ENCODE data around the gene SOBP.
"Not testable (repeated sequence)": the region's sequence is repeated elsewhere in the genome, so short reads cannot be mapped to it uniquely, and the experiment has no call there.

The SOBP gene

GRCh38 chr6:107495971-107496370 is 6.1 kb downstream of the SOBP start:
- Mint-ChIP-seq H3K4me1 (peaks cover 5% of the 10 kb centered on the region), H3K9me3 (no peaks in the 10 kb centered on the region), H3K27ac (no peak overlapping the region), H3K36me3 (ENCODE audit: low read depth) (no peaks in the 10 kb centered on the region), H3K27me3 (peaks cover 21% of the 10 kb centered on the region), H3K4me3 (no peak overlapping the region)
- DNase-seq (no peak), ATAC-seq (no peak)

GRCh38 chr6:107496892-107497684 is 7.2 kb downstream of the SOBP start:
- H3K4me1 Mint-ChIP-seq, result no peaks in the 10 kb centered on the region
- ATAC-seq (no peak), DNase-seq (no peak)
- H3K27me3 Mint-ChIP-seq, result peaks cover 19% of the 10 kb centered on the region
- H3K36me3 Mint-ChIP-seq (ENCODE audit: low read depth), result no peaks in the 10 kb centered on the region
- H3K9me3 Mint-ChIP-seq, result no peaks in the 10 kb centered on the region
- no peak overlapping the region for H3K4me3 Mint-ChIP-seq
- no peak overlapping the region for H3K27ac Mint-ChIP-seq

DNA sequence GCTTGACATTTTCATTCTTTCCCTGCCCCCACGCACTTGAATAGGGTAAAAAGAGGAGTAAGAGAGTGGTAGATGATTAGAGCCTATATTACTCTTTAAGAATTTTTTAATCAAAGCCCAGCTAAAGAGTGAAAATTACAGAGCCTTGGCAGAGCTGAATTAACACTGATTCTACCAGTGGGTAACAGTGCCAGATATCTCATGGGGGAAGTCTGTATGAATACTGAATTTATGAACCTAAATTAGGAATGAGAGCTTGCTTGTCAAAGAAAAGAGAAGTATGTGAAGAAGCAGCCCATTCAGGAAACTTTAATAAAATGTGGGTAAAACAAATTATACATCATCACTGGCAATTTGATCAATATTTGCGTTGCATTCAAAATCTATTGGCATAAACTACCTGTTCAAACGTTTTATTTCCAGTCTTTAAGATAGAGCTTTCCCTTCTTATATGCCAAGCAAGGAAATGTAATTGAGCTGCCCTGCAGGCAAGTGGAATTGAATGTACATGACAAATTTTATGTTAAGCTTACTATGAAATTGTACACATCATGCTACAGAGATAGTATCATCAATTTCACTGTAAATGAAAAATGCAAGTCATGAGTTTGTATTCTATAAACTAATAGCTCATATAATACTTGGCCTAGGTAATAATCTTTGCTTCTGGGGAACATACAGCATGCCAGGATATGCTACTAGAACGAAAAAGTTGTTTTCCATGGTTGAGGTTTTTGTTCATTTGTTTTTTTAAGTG is 14.5 kb downstream of the SOBP start:
- Mint-ChIP-seq H3K4me3 (no peak overlapping the region), H3K27ac (no peak overlapping the region), H3K9me3 (no peaks in the 10 kb centered on the region), H3K36me3 (ENCODE audit: low read depth) (no peaks in the 10 kb centered on the region), H3K27me3 (peaks cover 13% of the 10 kb centered on the region), H3K4me1 (no peaks in the 10 kb centered on the region)
- no peak for ATAC-seq
- DNase-seq, result no peak

DNA sequence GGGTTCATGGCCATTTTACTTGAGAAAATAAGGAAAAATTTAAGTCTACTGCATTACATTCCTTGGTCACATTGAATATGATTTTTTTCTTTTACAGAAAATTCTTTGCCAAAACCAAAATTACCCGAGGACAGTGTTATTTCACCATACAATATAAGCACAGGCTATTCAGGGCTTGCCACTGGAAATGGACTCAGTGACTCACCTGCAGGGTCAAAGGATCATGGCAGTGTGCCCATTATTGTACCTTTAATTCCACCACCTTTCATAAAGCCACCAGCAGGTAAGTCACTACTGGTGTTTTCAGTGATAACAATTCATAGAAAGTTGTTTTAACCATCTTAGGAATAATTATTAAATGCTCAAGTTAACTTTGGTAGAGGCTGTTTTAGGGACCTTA is 16.2 kb downstream of the SOBP start:
- Mint-ChIP-seq H3K36me3 (ENCODE audit: low read depth) (no peaks in the 10 kb centered on the region), H3K4me3 (no peak overlapping the region), H3K9me3 (no peaks in the 10 kb centered on the region), H3K4me1 (no peaks in the 10 kb centered on the region), H3K27ac (no peak overlapping the region), H3K27me3 (peaks cover 13% of the 10 kb centered on the region)
- DNase-seq, result no peak
- no peak for ATAC-seq

DNA sequence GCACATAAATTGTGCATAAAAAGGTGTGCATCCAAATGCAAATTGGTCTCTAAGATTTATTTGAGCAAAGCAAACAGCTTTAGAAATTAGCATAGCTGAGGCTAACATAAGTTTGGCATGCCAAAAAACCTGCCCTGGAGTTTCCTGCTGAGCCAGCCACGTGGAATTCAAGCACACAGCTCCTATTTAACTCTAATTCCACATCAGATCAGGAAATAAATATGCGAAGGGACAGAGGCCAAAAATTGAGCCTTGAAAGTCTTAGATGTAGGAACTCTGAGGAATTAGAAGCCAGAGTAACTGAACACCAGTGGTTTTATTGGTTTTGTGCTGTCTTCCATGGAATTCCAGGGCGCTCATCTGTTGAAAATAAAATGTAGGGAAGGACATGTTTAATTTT is 19.6 kb downstream of the SOBP start:
- H3K9me3 Mint-ChIP-seq, result no peaks in the 10 kb centered on the region
- DNase-seq (no peak), ATAC-seq (no peak)
- no peak overlapping the region for H3K27ac Mint-ChIP-seq
- no peaks in the 10 kb centered on the region for H3K4me1 Mint-ChIP-seq
- H3K4me3 Mint-ChIP-seq, result no peak overlapping the region
- H3K27me3 Mint-ChIP-seq, result no peaks in the 10 kb centered on the region
- H3K36me3 Mint-ChIP-seq (ENCODE audit: low read depth), result no peaks in the 10 kb centered on the region

DNA sequence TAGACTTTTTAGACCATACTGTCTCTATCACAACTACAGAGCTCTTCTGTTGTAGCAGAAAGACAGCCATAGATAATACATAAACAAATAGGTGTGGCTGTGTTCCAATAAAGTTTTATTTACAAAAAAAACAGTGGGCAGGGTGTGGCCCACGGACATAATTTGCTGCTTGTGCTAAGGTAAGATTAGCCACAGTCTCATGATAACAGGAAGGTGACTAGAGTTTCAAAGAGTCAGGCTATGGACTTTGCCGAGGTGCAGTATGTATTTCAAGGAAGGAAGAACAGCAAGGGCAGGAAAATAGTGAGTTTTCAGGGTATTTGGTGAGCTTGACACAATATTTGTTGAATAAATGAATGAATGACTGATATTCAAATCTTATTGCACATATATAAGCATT is 20.2 kb downstream of the SOBP start:
- Mint-ChIP-seq H3K27me3 (no peaks in the 10 kb centered on the region), H3K36me3 (ENCODE audit: low read depth) (peaks cover 2% of the 10 kb centered on the region), H3K9me3 (no peaks in the 10 kb centered on the region), H3K4me3 (no peak overlapping the region), H3K4me1 (no peaks in the 10 kb centered on the region), H3K27ac (no peak overlapping the region)
- ATAC-seq (no peak), DNase-seq (no peak)

DNA sequence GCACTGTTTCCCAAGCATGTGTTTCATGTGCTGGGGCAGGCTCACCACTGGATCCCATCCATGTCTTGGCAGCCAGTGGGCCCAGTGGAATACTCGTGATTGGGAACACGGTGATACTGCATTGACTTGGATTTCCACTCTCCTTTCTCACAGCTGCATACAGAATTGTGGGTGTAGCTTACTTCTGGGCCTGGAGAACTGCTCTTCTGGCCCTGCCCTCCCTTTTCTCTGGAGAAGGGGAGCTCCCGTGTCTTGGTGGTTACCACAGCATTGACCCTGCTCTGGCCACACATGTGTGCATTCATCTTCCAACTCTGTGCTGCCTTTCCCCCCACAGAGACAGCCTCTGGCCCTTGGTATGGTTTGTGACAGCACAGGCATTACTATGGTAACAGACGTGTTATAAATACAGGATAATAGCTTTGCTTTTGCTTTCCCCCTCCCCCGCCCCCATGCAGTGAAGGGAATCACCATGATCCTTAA is 21.6 kb downstream of the SOBP start:
- H3K9me3 Mint-ChIP-seq, result peaks cover 12% of the 10 kb centered on the region
- H3K36me3 Mint-ChIP-seq (ENCODE audit: low read depth), result peaks cover 8% of the 10 kb centered on the region
- H3K27ac Mint-ChIP-seq, result no peak overlapping the region
- H3K27me3 Mint-ChIP-seq, result no peaks in the 10 kb centered on the region
- H3K4me3 Mint-ChIP-seq, result no peak overlapping the region
- no peak for DNase-seq
- ATAC-seq, result no peak
- H3K4me1 Mint-ChIP-seq, result no peaks in the 10 kb centered on the region

- H3K4me1 Mint-ChIP-seq, result no peaks in the 10 kb centered on the region
- no peaks in the 10 kb centered on the region for H3K27me3 Mint-ChIP-seq
- H3K27ac Mint-ChIP-seq, result no peak overlapping the region
- no peak for ATAC-seq
- H3K9me3 Mint-ChIP-seq, result peaks cover 20% of the 10 kb centered on the region
- H3K4me3 Mint-ChIP-seq, result no peak overlapping the region
- no peak for DNase-seq
- peaks cover 9% of the 10 kb centered on the region for H3K36me3 Mint-ChIP-seq (ENCODE audit: low read depth)
These were observed 23.3 kb downstream of the SOBP start for GRCh38 chr6:107513214-107513613.

- Mint-ChIP-seq H3K27me3 (no peaks in the 10 kb centered on the region), H3K4me3 (no peak overlapping the region), H3K9me3 (peaks cover 20% of the 10 kb centered on the region), H3K27ac (no peak overlapping the region), H3K36me3 (ENCODE audit: low read depth) (peaks cover 9% of the 10 kb centered on the region), H3K4me1 (no peaks in the 10 kb centered on the region)
- no peak for DNase-seq
- no peak for ATAC-seq
These were observed 26.0 kb downstream of the SOBP start for GRCh38 chr6:107515955-107516354.

DNA sequence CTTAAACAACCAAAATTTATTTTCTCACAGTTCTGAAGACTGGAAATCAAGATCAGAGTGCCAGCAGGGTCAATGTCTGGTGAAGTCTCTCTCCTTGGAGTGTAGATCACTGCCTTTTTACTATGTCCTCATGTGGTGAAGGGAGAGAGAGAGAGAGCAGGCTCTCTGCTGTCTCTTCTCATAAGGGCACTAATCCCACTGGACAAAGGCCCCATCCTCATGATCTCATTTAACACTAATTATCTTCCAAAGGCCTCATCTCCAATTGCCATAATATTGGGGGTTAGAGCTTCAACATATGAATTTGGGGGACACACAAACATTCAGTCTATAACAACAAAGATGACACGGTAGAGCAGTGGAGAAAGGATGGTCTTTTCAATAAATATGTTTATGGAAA is 27.4 kb downstream of the SOBP start:
- H3K9me3 Mint-ChIP-seq, result peaks cover 20% of the 10 kb centered on the region
- no peak for DNase-seq
- H3K27ac Mint-ChIP-seq, result no peak overlapping the region
- no peaks in the 10 kb centered on the region for H3K27me3 Mint-ChIP-seq
- H3K4me3 Mint-ChIP-seq, result no peak overlapping the region
- no peak for ATAC-seq
- peaks cover 9% of the 10 kb centered on the region for H3K36me3 Mint-ChIP-seq (ENCODE audit: low read depth)
- no peaks in the 10 kb centered on the region for H3K4me1 Mint-ChIP-seq

DNA sequence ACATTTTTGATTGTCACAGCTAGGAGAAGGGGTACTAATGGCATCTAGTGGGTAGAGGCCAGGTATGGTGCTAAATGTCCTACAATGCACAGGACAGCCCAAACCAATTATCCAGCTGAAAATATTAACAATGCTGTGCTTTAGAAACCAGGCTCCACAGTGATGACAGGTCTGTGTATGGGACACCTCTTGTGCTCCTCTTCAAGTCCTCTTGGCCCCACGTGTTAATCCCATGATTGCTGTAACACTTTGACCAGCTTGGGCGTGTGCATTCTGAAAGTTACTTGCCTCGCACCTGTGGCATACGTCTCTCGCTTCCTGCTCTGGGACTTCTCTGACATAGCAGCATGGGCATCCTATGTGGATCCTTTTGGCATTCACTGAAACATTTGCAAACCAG is 29.3 kb downstream of the SOBP start:
- DNase-seq; ATAC-seq; H3K27me3 Mint-ChIP-seq; H3K36me3 Mint-ChIP-seq (ENCODE audit: low read depth); H3K27ac Mint-ChIP-seq; H3K4me3 Mint-ChIP-seq; H3K4me1 Mint-ChIP-seq: not testable (repeated sequence)
- H3K9me3 Mint-ChIP-seq, result peaks cover 20% of the 10 kb centered on the region

GRCh38 chr6:107520706-107521105 is 30.8 kb downstream of the SOBP start:
- H3K27me3 Mint-ChIP-seq; H3K27ac Mint-ChIP-seq; ATAC-seq; H3K4me3 Mint-ChIP-seq; DNase-seq; H3K36me3 Mint-ChIP-seq (ENCODE audit: low read depth); H3K4me1 Mint-ChIP-seq: not testable (repeated sequence)
- peaks cover 16% of the 10 kb centered on the region for H3K9me3 Mint-ChIP-seq

DNA sequence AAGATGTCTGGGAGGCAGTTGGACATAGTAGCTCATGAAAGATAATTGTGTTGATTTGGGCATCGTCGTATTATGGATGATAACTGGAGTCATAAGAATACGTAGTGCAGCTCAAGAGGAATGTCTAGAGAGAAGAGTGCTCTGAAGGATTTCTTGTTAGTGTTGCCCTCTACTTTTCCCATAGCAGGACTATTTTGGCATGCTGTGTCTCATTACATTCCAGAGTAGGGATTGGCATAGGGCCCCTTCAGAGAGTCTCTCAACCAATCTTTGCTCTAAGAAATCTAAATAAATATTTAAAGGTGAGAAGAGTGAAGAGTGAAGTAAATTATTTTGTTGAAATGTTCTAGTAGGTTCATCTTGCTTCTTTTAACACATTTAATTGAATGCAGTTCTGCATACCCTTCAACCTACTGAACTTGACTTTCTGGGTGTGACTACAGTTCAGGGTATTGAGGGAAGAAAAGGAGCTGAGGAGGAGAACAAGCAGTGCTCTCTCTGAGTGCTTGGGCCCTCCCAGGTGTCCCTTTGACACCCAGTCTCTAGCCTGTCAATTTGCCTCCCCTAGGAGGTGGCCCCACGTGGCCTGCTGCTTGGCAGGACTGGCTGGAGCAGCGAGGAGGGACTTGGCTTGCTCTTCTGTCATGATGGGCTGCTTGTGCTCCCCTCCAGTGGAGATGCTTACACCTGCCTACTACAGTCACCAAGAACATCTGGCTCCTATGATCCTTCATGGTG is 33.3 kb downstream of the SOBP start:
- no peak overlapping the region for H3K4me3 Mint-ChIP-seq
- peaks cover 2% of the 10 kb centered on the region for H3K27me3 Mint-ChIP-seq

GRCh38 chr6:107523794-107524193 is 33.9 kb downstream of the SOBP start:
- Mint-ChIP-seq H3K27ac (no peak overlapping the region), H3K27me3 (peaks cover 2% of the 10 kb centered on the region), H3K36me3 (ENCODE audit: low read depth) (no peaks in the 10 kb centered on the region), H3K4me3 (no peak overlapping the region), H3K9me3 (no peaks in the 10 kb centered on the region), H3K4me1 (no peaks in the 10 kb centered on the region)
- ATAC-seq, result no peak
- no peak for DNase-seq

More for the DNA sequence above, 33.3 kb downstream of the SOBP start:
- Mint-ChIP-seq H3K36me3 (ENCODE audit: low read depth) (no peaks in the 10 kb centered on the region), H3K9me3 (no peaks in the 10 kb centered on the region), H3K27ac (no peak overlapping the region), H3K4me1 (no peaks in the 10 kb centered on the region)
- ATAC-seq (no peak), DNase-seq (no peak)

GRCh38 chr6:107524626-107525025 is 34.7 kb downstream of the SOBP start:
- Mint-ChIP-seq H3K27ac (no peak overlapping the region), H3K4me1 (no peaks in the 10 kb centered on the region), H3K9me3 (no peaks in the 10 kb centered on the region), H3K4me3 (no peak overlapping the region), H3K27me3 (peaks cover 2% of the 10 kb centered on the region), H3K36me3 (ENCODE audit: low read depth) (no peaks in the 10 kb centered on the region)
- no peak for DNase-seq
- no peak for ATAC-seq

Measured in activated naive CD8-positive, alpha-beta T cell treated with anti-CD3 and anti-CD28 coated beads, Interleukin-2, amount 50 U/mL, for 24 hours (primary cell).